C4-2B (cell line): Measurements from ENCODE around the gene ANKRD11.

Experiments used
- H3K27ac ChIP-seq: fragments of 450-650 bp; 2 replicates; pipeline ENCODE4 v1.5.1; 2017
- ZFX ChIP-seq: fragments of 450-650 bp; IDR thresholded peaks from 2 replicates; pipeline ENCODE4 v1.6.1; 2017
- TF ChIP-seq, protein P1 (sequence below): fragments of 450-650 bp; conservative IDR thresholded peaks from 2 replicates; pipeline ENCODE4 v1.5.1; 2017; ENCODE audit warnings: mild to moderate bottlenecking

Gene ANKRD11

DNA sequence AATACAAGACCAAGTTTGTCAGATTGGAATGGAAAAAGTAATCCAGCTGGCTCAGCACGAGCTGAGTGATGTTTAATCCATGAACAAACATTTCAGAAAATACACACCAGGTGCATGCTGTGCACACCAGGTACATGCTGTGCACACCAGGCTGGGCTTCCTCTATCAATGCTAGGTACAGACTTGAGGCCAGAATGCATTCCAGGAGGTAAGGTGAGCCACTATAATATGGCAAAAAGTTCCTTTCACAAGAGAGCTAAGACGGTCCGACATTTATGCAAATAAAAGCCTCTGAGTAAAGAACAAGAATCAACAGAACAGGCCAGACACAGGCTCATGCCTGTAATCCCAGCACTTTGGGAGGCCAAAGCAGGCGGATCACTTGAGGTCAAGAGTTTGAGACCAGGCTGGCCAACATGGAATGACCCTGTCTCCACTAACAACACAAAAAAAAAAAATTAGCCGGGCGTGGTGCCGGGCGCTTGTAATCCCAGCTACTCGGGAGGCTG is 144.7 kb downstream of the ANKRD11 start:
- peak overlapping the region; percentile 93 for H3K27ac ChIP-seq
- TF ChIP-seq, protein P1, sequence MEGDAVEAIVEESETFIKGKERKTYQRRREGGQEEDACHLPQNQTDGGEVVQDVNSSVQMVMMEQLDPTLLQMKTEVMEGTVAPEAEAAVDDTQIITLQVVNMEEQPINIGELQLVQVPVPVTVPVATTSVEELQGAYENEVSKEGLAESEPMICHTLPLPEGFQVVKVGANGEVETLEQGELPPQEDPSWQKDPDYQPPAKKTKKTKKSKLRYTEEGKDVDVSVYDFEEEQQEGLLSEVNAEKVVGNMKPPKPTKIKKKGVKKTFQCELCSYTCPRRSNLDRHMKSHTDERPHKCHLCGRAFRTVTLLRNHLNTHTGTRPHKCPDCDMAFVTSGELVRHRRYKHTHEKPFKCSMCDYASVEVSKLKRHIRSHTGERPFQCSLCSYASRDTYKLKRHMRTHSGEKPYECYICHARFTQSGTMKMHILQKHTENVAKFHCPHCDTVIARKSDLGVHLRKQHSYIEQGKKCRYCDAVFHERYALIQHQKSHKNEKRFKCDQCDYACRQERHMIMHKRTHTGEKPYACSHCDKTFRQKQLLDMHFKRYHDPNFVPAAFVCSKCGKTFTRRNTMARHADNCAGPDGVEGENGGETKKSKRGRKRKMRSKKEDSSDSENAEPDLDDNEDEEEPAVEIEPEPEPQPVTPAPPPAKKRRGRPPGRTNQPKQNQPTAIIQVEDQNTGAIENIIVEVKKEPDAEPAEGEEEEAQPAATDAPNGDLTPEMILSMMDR, result no peak
- TF ChIP-seq ZFX, result no peak

GRCh38 chr16:89344846-89345611 is 145.3 kb downstream of the ANKRD11 start:
- peak overlapping the region; percentile 93 for H3K27ac ChIP-seq
- TF ChIP-seq ZFX, result no peak
- TF ChIP-seq, protein P1, result no peak

DNA sequence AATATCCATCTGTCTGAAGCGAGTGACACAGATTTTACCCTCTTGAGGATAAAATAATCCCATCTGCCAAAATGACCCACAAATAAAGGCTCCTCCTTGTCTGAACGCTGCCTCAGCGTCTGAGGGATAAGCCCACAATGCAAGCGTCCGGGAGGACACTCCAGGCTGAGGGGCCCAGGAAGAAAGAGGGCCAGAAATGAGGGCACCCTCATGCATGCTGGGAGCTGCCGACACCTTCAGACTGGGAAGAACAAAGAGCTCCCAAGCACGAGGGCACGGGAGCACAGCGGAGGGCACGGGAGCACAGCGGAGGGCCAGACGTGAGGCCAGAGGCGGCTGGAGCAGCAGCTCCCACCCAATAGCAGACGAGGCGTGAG is 145.9 kb downstream of the ANKRD11 start:
- peak overlapping the region; percentile 93 for H3K27ac ChIP-seq
- TF ChIP-seq, protein P1, result no peak
- TF ChIP-seq ZFX, result no peak

- peak overlapping the region; percentile 93 for H3K27ac ChIP-seq
- TF ChIP-seq, protein P1, result no peak
- no peak for TF ChIP-seq ZFX
Observed at GRCh38 chr16:89343501-89344457, 146.6 kb downstream of the ANKRD11 start.

DNA sequence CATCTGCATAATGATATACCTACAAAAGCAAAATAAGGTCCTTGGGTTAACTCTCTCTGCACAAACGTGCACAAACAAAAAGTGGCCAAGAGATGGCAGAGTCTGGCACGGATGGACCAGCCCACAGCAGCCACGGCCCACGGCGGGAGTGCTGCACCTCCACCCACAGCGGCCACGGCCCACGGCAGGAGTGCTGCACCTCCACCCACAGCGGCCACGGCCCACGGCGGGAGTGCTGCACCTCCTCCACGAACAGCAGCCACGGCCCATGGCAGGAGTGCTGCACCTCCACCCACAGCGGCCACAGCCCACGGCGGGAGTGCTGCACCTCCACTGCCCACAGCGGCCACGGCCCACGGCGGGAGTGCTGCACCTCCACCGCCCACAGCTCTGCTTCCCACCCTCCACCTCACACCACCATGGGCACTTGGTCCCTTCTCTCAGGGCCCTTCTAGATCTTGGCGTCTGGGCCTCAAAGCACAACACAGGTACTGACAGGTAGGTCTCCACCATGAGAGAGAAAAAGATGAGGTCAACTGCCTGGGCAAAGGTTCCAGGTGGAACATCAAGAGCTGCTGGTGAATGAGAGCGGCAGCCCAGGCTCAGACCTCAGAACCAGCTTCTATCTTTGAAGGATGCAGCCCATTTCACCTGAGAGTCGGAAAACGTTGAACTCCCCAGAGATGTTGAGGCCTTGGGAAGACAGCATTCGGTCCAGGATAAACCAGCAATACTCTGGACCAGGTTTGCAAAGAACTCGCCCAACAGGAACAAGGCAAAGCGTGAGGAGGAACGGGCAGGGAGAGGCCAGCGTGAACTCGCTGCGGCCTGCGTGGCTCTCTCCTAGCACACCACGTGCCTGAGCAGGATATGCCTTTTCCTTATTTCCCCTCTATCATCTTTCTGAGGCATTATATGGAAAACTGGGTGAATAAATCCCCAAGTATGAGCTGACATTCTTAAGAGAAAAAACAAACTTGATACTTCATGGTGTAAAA is 148.4 kb downstream of the ANKRD11 start:
- peak overlapping the region; percentile 12 for H3K27ac ChIP-seq
- TF ChIP-seq ZFX, result no peak
- TF ChIP-seq, protein P1, result no peak

DNA sequence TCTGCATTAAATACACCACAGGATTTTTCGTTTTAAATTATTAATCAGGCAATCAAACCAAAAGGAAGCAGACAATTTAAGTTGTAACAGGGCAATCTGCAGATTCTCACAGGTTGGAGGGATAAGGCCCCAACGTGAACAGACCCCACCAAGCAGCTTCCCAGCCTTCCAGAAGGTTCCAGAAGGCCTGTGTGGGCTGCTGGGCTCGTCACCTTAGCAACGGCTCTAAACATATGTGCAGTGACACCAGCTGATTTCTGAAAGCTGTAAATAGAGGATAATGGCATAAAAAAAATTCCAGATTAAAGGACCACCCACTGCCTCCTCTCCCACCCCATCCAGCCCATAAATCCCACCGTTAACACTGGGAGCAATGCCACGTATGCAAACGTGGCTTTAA is 149.1 kb downstream of the ANKRD11 start:
- no peak overlapping the region for H3K27ac ChIP-seq
- no peak for TF ChIP-seq ZFX
- TF ChIP-seq, protein P1, result no peak
